Heart left ventricle (tissue), 13 donors: ENCODE data around the gene LPP.

Experiments
- CTCF ChIP-seq, 12 donors: fragments of 200-600 bp; sonication (generic) in 4 of 12; IDR thresholded peaks; one replicate each; pipeline versions ENCODE4 v1.5.0 to v1.8.0; 2018 to 2022; ENCODE audit warnings: antibody characterized with exemption in 12 of 12, mild to moderate bottlenecking in 5 of 12
- POLR2A ChIP-seq, 2 donors: fragments of 450-650 bp; IDR thresholded peaks; one replicate each; pipeline ENCODE4 v1.6.1; 2017; ENCODE audit warnings: antibody characterized with exemption in 2 of 2, mild to moderate bottlenecking in 2 of 2, moderate library complexity in 2 of 2
- donor health status: ischemic (EF 13 %, LVEDD 7.1; RV severe dilation, severe dysfunction).
- donor health status: DM: no; HTN: yes; CAD: no.
- donor health status: DM: no; HTN: no; CAD: no.
- donor health status: ischemic (EF 25% LVEDD 6.9; RV normal size, moderate dysfunction).
- donor health status: ischemic (EF 25% LVEDD 5.7; RV mildly dilated, moderate dysfunction).
- donor health status: ischemic (EF 35%, LVEDD 5.7; RV mildly dilated, moderate dysfunction).
- donor health status: nonischemic (EF 11% LVEDD 7.7; RV severe dilation, severe dysfunction).
- donor health status: DM: yes; HTN: yes; CAD: no.
- donor health status: PGD.
- donor health status: ischemic (EF 29% LVEDD 5.4; RV normal size, mild dysfunction).
- donor health status: nonischemic (EF 23%, LVEDD 6.1; RV moderate dilation, normal function).

DNA sequence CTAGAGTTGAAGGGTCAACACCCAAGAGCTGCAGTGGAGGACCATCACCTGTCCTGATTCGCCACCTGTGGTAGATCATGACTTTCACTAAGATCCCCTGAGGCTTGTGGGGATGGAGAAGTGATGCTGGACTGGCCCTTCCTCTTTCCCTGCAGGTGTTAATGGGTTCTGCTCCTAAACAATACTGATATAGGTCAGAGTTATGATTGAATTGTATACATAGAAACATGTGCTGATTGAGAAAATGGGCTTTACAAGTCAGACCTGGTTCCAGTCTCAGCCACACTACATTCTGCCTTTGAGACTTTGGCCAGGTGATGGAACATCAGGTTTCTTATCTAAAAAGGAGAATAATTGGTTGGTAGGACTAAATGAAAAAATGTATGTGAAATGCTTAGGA lies 598.9 kb downstream of the LPP start:
- no peak for TF ChIP-seq CTCF (IDR thresholded peaks at IDR 0.05)
- TF ChIP-seq POLR2A (IDR thresholded peaks at IDR 0.05), result no peak
